HepG2 (cell line): ENCODE measurements around the gene PIM3. TPM values are rescaled to one million over a fixed set of nuclear protein-coding genes. Genes with fewer than 3 reads are reported as not detected.

ENCODE experiments used
- ATAC-seq: fragments of 200-7000 bp; cut with Tn5 transposase; 3 replicates; pipeline ENCODE4 v1.9.1; 2020; ENCODE audit warnings: mild to moderate bottlenecking, moderate library complexity
- BruUV-seq: library from RNA; stranded (reverse); fragments of 400-500 nt; replicated peaks from 2 replicates; lab custom pipeline; 2021; lab: Mats Ljungman, UMichigan
- CTCF ChIA-PET: fragments of 300-600 bp; formaldehyde crosslinking; extraction: SDS; loops from one replicate; lab custom pipeline; 2021; ENCODE audit warnings: low total read pairs, inconsistent platforms, low intra/inter-chr PET ratio; lab: Yijun Ruan, JAX
- POLR2A ChIA-PET: fragments of 350-600 bp; sonication (Branson Sonifier 250); formaldehyde crosslinking; loops from one replicate; lab custom pipeline; 2020; ENCODE audit warnings: antibody characterized with exemption, inconsistent platforms; lab: Yijun Ruan, JAX
- DNase-seq: peaks from one replicate; pipeline ENCODE4 v3.0.0-alpha.2; 2015; ENCODE audit warnings: low spot score
- FAIRE-seq: peaks from 3 replicates; lab custom pipeline; 2011; peaks lifted over from hg19 to GRCh38; lab: Jason Lieb, UNC
- H2AFZ ChIP-seq: one replicate; pipeline ENCODE4 v1.6.1; 2011; ENCODE audit warnings: low read length, inconsistent platforms
- H3K27ac ChIP-seq: fragments of 300-600 bp; 3 replicates; pipeline ENCODE4 v1.8.0; 2011; ENCODE audit warnings: mixed run types, mild to moderate bottlenecking, mixed read lengths, low read length, inconsistent platforms; ENCODE audit not compliant: insufficient read depth; ENCODE audit errors: extremely low read length
- H3K27me3 ChIP-seq, 2 experiments: fragments of 200-600 bp in 1 of 2; 2 replicates in 1 of 2; 3 replicates in 1 of 2; pipeline versions ENCODE4 v1.6.0 to v1.8.0; 2011; ENCODE audit warnings: low read length in 2 of 2, mild to moderate bottlenecking in 2 of 2, moderate library complexity in 2 of 2, inconsistent platforms in 1 of 2; ENCODE audit not compliant: insufficient read depth in 2 of 2, control insufficient read depth in 1 of 2
- H3K36me3 ChIP-seq, 2 experiments: fragments of 200-600 bp in 1 of 2; replicated peaks in 1 of 2; 2 replicates in 1 of 2; 3 replicates in 1 of 2; pipeline versions ENCODE4 v1.5.1 to v1.8.0; 2011; ENCODE audit warnings: low read length in 2 of 2, inconsistent platforms in 1 of 2; ENCODE audit not compliant: insufficient read depth in 2 of 2, control insufficient read depth in 1 of 2
- H3K4me1 ChIP-seq: 2 replicates; pipeline ENCODE4 v1.5.1; 2012; ENCODE audit warnings: low read length, inconsistent platforms; ENCODE audit not compliant: insufficient read depth
- H3K4me2 ChIP-seq: 2 replicates; pipeline ENCODE4 v1.6.0; 2011; ENCODE audit warnings: low read depth, low read length, inconsistent platforms
- H3K4me3 ChIP-seq, 3 experiments: fragments of 200-600 bp in 1 of 3; sonication (generic), shearing (Covaris generic) in 1 of 3; replicated peaks in 1 of 3; 2 replicates each; pipeline ENCODE4 v1.5.1; 2011 to 2016; ENCODE audit warnings: low read length in 3 of 3, inconsistent platforms in 2 of 3, low read depth in 2 of 3, mild to moderate bottlenecking in 2 of 3, control low read depth in 1 of 3, mixed read lengths in 1 of 3; ENCODE audit not compliant: insufficient read depth in 1 of 3
- H3K79me2 ChIP-seq: one replicate; pipeline ENCODE4 v1.6.1; 2011; ENCODE audit warnings: low read length, inconsistent platforms; ENCODE audit not compliant: insufficient read depth
- H3K9ac ChIP-seq: 2 replicates; pipeline ENCODE4 v1.6.0; 2011; ENCODE audit warnings: mild to moderate bottlenecking, low read depth, low read length, inconsistent platforms; ENCODE audit not compliant: insufficient read depth
- H3K9me3 ChIP-seq: 2 replicates; pipeline ENCODE4 v1.5.1; 2012; ENCODE audit warnings: mild to moderate bottlenecking, low read length
- H4K20me1 ChIP-seq: 2 replicates; pipeline ENCODE4 v1.6.0; 2011; ENCODE audit warnings: inconsistent platforms, mild to moderate bottlenecking, low read length, moderate library complexity; ENCODE audit not compliant: insufficient read depth
- ARID4A ChIP-seq: sonication (generic); formaldehyde crosslinking; IDR thresholded peaks from 2 replicates; pipeline ENCODE4 v1.5.0; 2020; ENCODE audit warnings: mild to moderate bottlenecking, missing genetic modification reagents, borderline replicate concordance
- CHCHD3 ChIP-seq: sonication (generic); formaldehyde crosslinking; IDR thresholded peaks from 2 replicates; pipeline ENCODE4 v1.8.0; 2022; ENCODE audit warnings: mild to moderate bottlenecking, missing genetic modification reagents, moderate library complexity
- SAP130 ChIP-seq: IDR thresholded peaks from 2 replicates; pipeline ENCODE4 v1.6.1; 2016; ENCODE audit warnings: low read depth
- SNAPC2 ChIP-seq: sonication (generic); formaldehyde crosslinking; IDR thresholded peaks from 2 replicates; pipeline ENCODE4 v1.8.1; 2022; ENCODE audit warnings: mild to moderate bottlenecking, missing genetic modification reagents
- SRSF1 ChIP-seq: fragments of 200-400 bp; formaldehyde crosslinking; optimal IDR thresholded peaks from 2 replicates; pipeline ENCODE3; 2017; ENCODE audit warnings: mild to moderate bottlenecking, low read depth, low read length, moderate library complexity
- THAP11 ChIP-seq: IDR thresholded peaks from 2 replicates; pipeline ENCODE4 v1.6.1; 2016; ENCODE audit warnings: missing biosample characterization, missing genetic modification reagents
- THRA ChIP-seq: sonication (generic); formaldehyde crosslinking; IDR thresholded peaks from 2 replicates; pipeline ENCODE4 v1.4.0; 2020; ENCODE audit warnings: missing genetic modification reagents, borderline replicate concordance
- ZBED4 ChIP-seq: sonication (generic); formaldehyde crosslinking; IDR thresholded peaks from 2 replicates; pipeline ENCODE4 v1.4.0; 2020; ENCODE audit warnings: missing genetic modification reagents, borderline replicate concordance
- ZNF24 ChIP-seq: fragments of 450-650 bp; IDR thresholded peaks from 2 replicates; pipeline ENCODE4 v1.6.1; 2017; ENCODE audit warnings: antibody characterized with exemption, mild to moderate bottlenecking
- WGBS: methylation state at CpG from one replicate; pipeline ENCODE4 v1.1.6; 2017; ENCODE audit warnings: low lambda C conversion rate; 5-methylcytosine and 5-hydroxymethylcytosine counted together
- in situ Hi-C: cut with HindIII; loops from 2 replicates; pipeline ENCODE4 v1.10.0; 2017; ENCODE audit warnings: low pct_unique_long_range_greater_than_20kb; ENCODE audit not compliant: extremely low pct_ligation_motif_present
- intact Hi-C: fragments of 100-400 bp; cut with micrococcal nuclease; formaldehyde crosslinking; loops from one replicate; pipeline ENCODE4 v1.10.0; 2022; ENCODE audit not compliant: unreplicated experiment
- polyA plus RNA-seq, 8 experiments: library from polyadenylated mRNA; depleted of rRNA in 3 of 8; stranded (reverse) in 7 of 8; unstranded in 1 of 8; fragments of >200 nt; fragmentation: Illumina TruSeq in 4 of 8; extraction: Trizol in 4 of 8; gene quantifications; 2 replicates each; pipeline versions ENCODE4 v1.2.1 to v1.2.3, GENCODE V29; 2011 to 2016; ENCODE audit warnings: low read depth in 4 of 8, missing spikeins in 1 of 8, mixed read lengths in 1 of 8; ENCODE audit not compliant: insufficient read depth in 1 of 8
- total RNA-seq, 5 experiments: library from RNA; depleted of rRNA; stranded (reverse); fragments of >200 nt; fragmentation: Illumina TruSeq; extraction: Trizol; gene quantifications; 2 replicates each; pipeline ENCODE4 v1.2.3, GENCODE V29; 2016; ENCODE audit warnings: low read depth in 1 of 5

Gene PIM3
- total and polyA plus RNA-seq, 2 of the 13 experiments (the other 11 are each of a cell fraction or from before 2014, with no cell fraction given), result 21.6 to 31.2 TPM

DNA sequence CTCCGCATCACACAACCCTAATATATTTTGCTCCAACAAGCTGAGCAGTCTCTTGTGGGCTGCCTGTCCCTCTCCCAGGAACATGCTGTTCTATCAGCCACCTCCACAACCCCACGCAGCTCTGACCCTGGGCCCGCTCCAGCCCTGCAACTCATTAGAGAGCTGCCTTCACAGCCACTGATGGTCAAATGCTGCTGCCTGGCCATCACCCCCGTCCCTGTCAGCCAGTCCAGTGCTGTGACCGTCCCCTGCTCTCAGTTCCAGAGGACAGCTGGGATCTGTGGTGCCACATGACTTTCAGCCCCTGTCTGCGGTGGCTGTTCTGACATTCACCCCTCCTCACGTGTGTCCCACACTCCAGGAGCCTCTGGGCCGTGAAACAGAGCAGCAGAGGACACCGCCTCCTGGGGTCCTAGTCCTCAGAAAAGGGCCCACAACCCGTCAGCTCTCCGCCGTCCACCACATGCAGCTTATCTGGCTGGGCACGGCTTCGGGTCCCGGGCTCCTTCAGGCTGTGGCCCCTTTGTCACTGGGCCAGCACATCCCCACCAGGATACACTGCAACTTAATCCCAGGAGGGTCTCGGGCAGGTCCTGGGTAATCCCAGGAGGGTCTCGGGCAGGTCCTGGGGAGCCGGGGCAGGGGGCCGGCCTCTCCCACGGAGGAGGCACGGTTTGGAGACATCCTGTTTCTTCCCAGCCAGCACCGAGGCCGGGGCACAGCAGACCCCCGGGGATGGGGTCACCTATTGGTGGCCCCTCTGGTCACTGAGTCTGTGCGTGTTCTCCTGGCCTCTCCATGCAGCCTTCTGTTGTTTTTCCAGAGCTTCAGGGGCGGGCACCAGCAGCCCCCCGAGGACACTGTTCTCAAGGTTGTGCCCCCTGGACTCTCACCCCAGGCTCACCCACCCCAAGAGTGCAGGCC, 27.1 kb upstream of the PIM3 start (continued):
- 0 out of 2 replicates have a peak, but pooled peaks have one; percentile 1 for TF ChIP-seq ARID4A (CRISPR knock-in tag)

GRCh38 chr22:49934160-49934890, 26.2 kb upstream of the PIM3 start:
- intact Hi-C loops, result loop anchor here (5.0 kb wide), 1 partner anchor 33 kb away; no protein-coding TSS in a partner anchor
- H3K4me2 ChIP-seq, result peak overlapping the region; percentile 76
- ATAC-seq (peak; percentile 15), FAIRE-seq (no peak), DNase-seq (no peak)
- H3K9ac ChIP-seq, result peak overlapping the region; percentile 65
- H3K4me3 ChIP-seq, result peak overlapping the region; percentile 21 to 65 (median 38); a peak in 5 of 6 replicates
- in situ Hi-C loops, result loop anchor here (5.0 kb wide), 3 partner anchors 33 to 98 kb away; no protein-coding TSS in a partner anchor
- H3K4me1 ChIP-seq, result peaks cover 81% of the 10 kb centered on the region
- H3K27ac ChIP-seq, result no peak overlapping the region
- POLR2A ChIA-PET, result interaction anchor here (2.0 to 10.5 kb wide), 6 partner anchors 9 to 36 kb away, joined by 8 to 283 read pairs (median 20); partner anchors contain the start of gene PIM3
- CTCF ChIA-PET, result no interaction called here
- BruUV-seq, result no TSS peak
- H3K9me3 ChIP-seq, result no peaks in the 10 kb centered on the region
- H3K36me3 ChIP-seq, result no peaks in the 10 kb centered on the region
- H2AFZ ChIP-seq, result no peak overlapping the region
- no peaks in the 10 kb centered on the region for H4K20me1 ChIP-seq
- H3K79me2 ChIP-seq, result no peaks in the 10 kb centered on the region
- H3K27me3 ChIP-seq, result peaks cover 3 to 10% of the 10 kb centered on the region in 2 experiments; a peak in 4 of 5 replicates
- WGBS, result 0% methylated on average over 1 of the region's 24 CpGs
- 0 out of 2 replicates have a peak, but pooled peaks have one; percentile 22 for TF ChIP-seq THAP11
- TF ChIP-seq ZNF24, result no peak
- TF ChIP-seq SNAPC2 (CRISPR knock-in tag), result no peak
- peak; percentile 14 for TF ChIP-seq SRSF1
- TF ChIP-seq SAP130 (CRISPR knock-in tag), result peak; percentile 34; the same call in 1 of the 2 replicates
- TF ChIP-seq CHCHD3 (CRISPR knock-in tag), result no peak
- no peak for TF ChIP-seq ZBED4 (CRISPR knock-in tag)
- peak; percentile 98 for TF ChIP-seq THRA
